Jurkat, Clone E6-1 (cell line): Measurements from ENCODE around the gene PPP6R3.

Experiments
- DNase-seq: peaks from one replicate; pipeline ENCODE4 v3.0.0-alpha.2; 2011; ENCODE audit warnings: low read depth, low spot score
- H3K4me3 ChIP-seq: 2 replicates; pipeline ENCODE4 v1.5.1; 2011; ENCODE audit warnings: mild to moderate bottlenecking, low read length, control low read depth, moderate library complexity

The PPP6R3 gene

GRCh38 chr11:68581439-68581838, 120.9 kb downstream of the PPP6R3 start:
- no peak overlapping the region for H3K4me3 ChIP-seq
- no peak for DNase-seq

- H3K4me3 ChIP-seq, result no peak overlapping the region
- no peak for DNase-seq
Observed at GRCh38 chr11:68581901-68582300, 121.3 kb downstream of the PPP6R3 start.

- H3K4me3 ChIP-seq, result no peak overlapping the region
- no peak for DNase-seq
Observed at GRCh38 chr11:68582416-68583040, 122.0 kb downstream of the PPP6R3 start.

- DNase-seq, result no peak
- no peak overlapping the region for H3K4me3 ChIP-seq
Observed at GRCh38 chr11:68583041-68583446, 122.5 kb downstream of the PPP6R3 start.

- no peak overlapping the region for H3K4me3 ChIP-seq
- peak; percentile 60 for DNase-seq
Observed at GRCh38 chr11:68584097-68584496, 123.5 kb downstream of the PPP6R3 start.

GRCh38 chr11:68584991-68585524, 124.5 kb downstream of the PPP6R3 start:
- no peak for DNase-seq

GRCh38 chr11:68589547-68590216, 129.1 kb downstream of the PPP6R3 start:
- H3K4me3 ChIP-seq, result no peak overlapping the region
- no peak for DNase-seq

More at GRCh38 chr11:68584991-68585524, 124.5 kb downstream of the PPP6R3 start:
- H3K4me3 ChIP-seq, result no peak overlapping the region

- no peak for DNase-seq
- H3K4me3 ChIP-seq, result no peak overlapping the region
Observed at GRCh38 chr11:68591719-68592118, 131.2 kb downstream of the PPP6R3 start.

- no peak overlapping the region for H3K4me3 ChIP-seq
- DNase-seq, result no peak
Observed at GRCh38 chr11:68593441-68593840, 132.9 kb downstream of the PPP6R3 start.

- no peak for DNase-seq
- no peak overlapping the region for H3K4me3 ChIP-seq
Observed at GRCh38 chr11:68594123-68594522, 133.6 kb downstream of the PPP6R3 start.

GRCh38 chr11:68596231-68596630, 135.7 kb downstream of the PPP6R3 start:
- no peak overlapping the region for H3K4me3 ChIP-seq
- no peak for DNase-seq

GRCh38 chr11:68598816-68599653, 138.5 kb downstream of the PPP6R3 start:
- no peak for DNase-seq

GRCh38 chr11:68601147-68601546, 140.6 kb downstream of the PPP6R3 start:
- no peak for DNase-seq
- no peak overlapping the region for H3K4me3 ChIP-seq

More at GRCh38 chr11:68598816-68599653, 138.5 kb downstream of the PPP6R3 start:
- H3K4me3 ChIP-seq, result no peak overlapping the region

- no peak overlapping the region for H3K4me3 ChIP-seq
- no peak for DNase-seq
Observed at GRCh38 chr11:68609761-68610160, 149.2 kb downstream of the PPP6R3 start.

- no peak for DNase-seq
- no peak overlapping the region for H3K4me3 ChIP-seq
Observed at GRCh38 chr11:68610452-68611116, 150.0 kb downstream of the PPP6R3 start.

- no peak for DNase-seq
- H3K4me3 ChIP-seq, result no peak overlapping the region
Observed at GRCh38 chr11:68615657-68616056, 155.1 kb downstream of the PPP6R3 start.

- no peak overlapping the region for H3K4me3 ChIP-seq
- DNase-seq, result no peak
Observed at GRCh38 chr11:68617925-68618809, 157.6 kb downstream of the PPP6R3 start.

GRCh38 chr11:68621826-68622225, 161.3 kb downstream of the PPP6R3 start:
- no peak for DNase-seq
- H3K4me3 ChIP-seq, result no peak overlapping the region
